Lung microvascular endothelial cell (primary cell): Measurements from ENCODE around the gene YEATS2. TPM values are rescaled to one million over a fixed set of nuclear protein-coding genes. Genes with fewer than 3 reads are reported as not detected.
"Not testable (repeated sequence)": the region's sequence is repeated elsewhere in the genome, so short reads cannot be mapped to it uniquely, and the experiment has no call there.

Experiments
- DNase-seq, 2 donors: peaks; one replicate each; pipeline versions ENCODE4 v3.0.0 to v3.0.0-alpha.2; 2010; ENCODE audit warnings: low read depth in 2 of 2
- total RNA-seq: library from RNA; depleted of rRNA; stranded (reverse); fragments of >200 nt; gene quantifications from 2 replicates; pipeline ENCODE4 v1.2.1, GENCODE V29; 2014

YEATS2 gene
- total RNA-seq, 1 donor from 2014 or later = 32.1 TPM

DNA sequence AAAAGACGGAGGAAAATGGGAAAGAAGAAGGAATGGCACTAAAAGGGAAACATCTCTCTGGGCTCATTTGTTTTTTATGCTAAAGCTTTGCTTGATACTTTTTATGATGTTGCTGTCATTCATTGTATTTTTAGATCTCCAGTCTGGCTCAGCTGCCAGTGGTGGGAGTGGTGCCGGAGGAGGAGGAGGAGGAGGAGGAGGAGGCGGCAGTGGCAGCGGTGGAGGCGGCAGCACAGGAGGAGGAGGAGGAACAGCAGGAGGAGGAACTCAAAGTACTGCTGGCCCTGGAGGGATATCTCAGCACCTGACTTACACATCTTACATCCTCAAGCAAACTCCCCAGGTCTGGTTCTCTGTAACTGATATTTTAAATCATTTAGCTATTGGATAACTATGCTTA is 78.2 kb downstream of the YEATS2 start:
- no peak for DNase-seq

DNA sequence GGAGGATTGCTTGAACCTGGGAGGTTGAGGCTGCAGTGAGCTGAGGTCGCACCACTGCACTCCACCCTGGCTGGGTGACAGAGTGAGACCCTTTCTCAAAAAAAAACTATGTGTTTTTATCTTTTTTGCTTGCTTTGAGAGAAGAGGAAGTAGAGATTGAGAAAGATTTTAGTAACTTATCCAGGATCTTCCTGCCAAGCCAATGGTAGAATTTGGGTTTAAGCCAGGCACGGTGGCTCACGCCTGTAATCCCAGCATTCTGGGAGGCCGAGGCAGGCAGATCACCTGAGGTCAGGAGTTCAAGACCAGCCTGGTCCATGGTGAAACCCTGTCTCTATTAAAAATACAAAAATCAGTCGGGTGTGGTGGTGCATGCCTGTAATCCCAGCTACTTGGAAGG is 78.9 kb downstream of the YEATS2 start:
- not testable (repeated sequence) for DNase-seq

DNA sequence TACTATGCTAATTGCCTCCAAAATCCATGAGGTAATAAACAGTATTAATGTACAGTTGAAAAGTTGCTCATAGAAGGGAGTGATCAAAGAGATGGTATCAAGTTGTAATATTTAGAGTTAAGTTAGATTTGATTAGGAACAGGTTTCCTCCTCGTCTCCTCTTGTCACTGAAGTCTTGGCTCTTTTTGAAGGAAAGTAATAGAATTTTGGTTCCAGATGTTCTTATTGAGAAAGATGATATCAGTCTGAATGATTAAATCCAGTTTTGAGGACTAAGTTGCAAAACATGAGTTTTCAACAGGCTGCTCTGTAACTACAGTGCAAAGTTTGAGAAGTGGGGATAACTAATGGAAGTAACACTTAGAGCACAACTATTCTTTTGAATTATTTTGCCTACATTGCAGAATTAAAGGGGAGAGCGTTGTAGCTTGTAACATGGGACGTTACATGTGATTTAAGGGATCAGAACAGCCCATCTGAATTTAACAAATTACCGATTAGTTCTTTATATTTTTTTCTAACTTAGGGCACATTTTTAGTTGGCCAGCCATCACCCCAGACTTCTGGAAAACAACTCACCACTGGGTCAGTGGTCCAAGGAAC is 79.5 kb downstream of the YEATS2 start:
- DNase-seq = no peak

DNA sequence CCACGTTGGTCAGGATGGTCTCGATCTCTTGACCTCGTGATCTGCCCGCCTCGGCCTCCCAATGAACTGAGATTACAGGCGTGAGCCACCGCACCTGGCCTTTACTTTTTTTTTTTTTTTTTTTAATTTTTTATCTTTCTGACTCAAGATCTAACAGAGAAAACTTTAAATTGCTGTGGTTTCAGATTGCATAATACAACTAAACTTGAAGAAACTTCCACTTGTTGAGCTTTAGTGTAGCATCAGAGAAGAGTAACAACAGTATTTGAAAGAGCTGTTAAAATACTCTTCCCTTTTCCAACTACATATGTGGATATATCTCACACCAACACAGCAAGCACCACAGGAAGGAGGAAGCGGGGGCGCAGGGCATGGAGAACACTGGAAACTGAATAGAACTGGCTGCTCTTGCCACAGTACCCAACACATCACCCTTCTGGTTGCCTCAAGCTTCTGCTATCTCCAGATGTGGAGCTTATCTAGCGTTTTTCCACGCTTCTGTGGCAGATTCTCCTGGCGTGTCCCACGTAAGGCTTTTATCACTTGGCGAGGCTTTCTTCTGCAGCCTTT is 82.4 kb downstream of the YEATS2 start:
- DNase-seq = no peak

DNA sequence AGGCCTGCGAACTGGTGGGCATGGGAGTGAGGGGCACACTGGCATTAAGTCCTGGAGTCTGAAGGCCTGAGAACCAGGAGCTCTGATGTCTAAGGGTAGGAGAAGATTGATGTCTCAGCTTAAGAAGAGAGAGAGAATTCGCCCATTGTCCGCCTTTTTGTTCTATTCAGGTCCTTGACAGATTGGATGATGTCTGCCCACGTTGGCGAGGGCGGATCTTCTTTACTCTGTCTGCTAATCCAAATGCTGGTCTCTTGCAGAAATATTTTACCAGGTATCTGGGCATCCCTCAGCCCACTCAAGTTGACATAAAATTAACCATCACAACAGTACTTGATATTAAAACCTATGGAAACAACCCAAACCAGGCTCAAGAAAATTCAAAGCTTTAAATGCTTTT is 83.6 kb downstream of the YEATS2 start:
- no peak for DNase-seq

DNA sequence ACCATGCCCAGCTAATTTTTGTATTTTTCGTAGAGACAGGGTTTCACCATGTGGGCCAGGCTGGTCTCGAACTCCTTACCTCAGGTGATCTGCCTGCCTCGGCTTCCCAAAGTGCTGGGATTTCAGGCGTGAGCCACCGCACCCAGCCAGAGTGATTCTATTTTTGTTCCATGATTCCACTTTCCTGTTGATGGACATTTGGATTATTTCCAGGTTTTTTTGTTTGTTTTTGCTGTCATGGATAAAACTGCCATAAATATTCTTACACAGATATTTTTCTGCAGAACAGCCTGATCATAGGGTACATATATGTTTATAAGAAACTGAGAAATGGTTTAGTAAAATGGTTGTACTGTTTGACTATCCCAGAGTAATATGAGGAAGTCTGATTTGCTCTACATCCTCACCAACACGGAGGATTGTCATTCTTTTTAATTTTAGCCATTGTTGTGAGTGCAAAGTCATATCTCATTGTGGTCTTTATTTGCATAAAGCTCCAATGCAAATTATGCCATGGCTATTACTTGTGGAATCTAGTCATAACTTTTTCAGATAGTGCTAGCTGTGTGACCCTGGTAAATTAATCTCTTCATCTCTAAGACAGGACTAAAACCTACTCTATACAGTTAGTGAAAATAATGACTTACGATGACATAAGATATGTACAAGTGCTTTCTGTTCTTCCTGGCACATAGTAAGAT is 85.1 kb downstream of the YEATS2 start:
- peak; percentile 65 to 86 for DNase-seq

DNA sequence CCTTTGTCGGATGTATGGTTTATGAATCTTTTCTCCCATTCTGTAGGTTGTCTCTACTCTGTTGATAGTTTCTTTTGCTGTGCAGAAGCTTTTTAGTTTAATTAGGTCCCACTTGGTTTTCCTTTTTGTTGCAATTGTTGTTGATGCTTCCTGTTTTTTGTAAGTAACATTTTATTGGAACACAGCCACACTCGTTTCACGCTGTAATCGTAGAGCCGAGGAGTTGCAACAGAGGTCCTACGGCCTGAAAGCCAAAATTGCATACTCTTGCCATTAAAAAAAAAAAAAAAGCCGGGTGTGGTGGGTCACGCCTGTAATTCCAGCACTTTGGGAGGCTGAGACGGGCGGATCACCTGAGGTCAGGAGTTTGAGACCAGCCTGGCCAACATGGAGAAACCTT is 86.9 kb downstream of the YEATS2 start:
- DNase-seq = not testable (repeated sequence)

DNA sequence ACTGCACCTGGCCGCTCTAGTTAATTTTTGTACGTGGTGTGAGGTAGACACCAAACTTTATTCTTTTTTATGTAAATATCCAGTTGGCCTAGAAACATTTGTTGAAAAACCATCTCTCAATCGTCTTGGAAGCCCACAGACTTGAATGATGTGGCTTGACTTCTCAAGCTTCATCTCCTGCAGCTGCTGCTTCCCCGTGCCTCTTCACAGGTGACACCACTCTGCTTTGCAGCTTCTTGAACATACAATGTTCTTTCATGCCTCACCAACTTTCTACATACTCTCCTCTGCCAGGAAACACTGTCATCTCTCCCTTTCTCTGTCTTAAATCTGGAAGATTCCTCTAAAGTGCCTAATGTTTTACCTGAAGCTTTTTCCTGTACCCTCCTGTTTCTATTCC is 92.2 kb downstream of the YEATS2 start:
- DNase-seq = no peak

DNA sequence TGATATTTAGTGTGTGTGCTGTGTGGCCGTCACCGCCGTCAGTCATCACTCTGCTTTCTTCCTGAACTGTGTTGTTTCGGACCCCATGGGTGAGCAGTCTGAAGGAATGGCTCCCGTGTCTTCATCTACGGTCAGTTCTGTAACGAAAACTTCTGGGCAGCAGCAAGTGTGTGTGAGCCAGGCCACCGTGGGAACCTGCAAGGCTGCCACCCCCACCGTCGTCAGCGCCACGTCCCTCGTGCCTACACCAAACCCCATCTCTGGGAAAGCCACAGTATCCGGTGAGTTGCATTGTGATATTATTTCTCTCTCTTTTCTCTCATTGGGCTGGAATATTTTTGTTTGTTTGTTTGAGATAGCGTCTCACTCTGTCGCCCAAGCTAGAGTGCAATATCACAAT is 93.1 kb downstream of the YEATS2 start:
- DNase-seq = no peak

DNA sequence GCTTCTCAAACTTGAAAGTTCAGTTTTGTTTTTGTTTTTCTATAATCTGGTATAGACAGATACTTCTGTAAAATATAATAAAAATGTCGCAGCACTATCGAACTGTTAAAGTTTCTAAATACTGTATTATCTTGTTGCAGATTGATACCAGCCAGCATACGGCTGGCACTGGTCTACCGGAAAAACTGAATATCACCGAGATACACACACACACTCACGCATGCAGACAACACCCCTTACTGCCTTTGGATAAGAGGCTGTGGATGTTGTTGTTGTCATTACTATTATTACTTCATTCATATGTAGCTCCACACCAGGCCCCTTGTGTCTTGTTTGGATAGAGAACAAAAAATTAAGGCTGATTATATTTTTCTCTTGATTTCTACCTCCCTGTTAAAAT is 95.4 kb downstream of the YEATS2 start:
- no peak for DNase-seq

DNA sequence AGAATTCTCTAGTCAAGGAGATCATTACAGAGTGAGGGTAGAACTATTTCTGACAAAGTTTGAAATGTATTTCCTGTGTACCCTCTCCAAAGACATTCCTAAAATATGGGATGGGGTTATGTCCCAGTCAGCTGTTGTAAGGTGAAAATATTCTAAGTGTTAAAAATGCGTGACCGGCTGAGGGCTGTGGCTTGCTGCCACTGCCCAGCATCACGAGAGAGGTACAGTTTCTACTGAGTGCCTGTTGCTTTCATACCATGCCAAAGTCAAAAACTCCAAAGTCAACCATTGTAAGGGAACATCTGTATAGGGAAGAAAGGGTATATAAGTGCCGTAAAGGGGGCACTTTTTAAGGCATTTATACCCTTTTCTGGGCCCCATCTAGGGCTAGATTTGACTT is 96.9 kb downstream of the YEATS2 start:
- DNase-seq = no peak

DNA sequence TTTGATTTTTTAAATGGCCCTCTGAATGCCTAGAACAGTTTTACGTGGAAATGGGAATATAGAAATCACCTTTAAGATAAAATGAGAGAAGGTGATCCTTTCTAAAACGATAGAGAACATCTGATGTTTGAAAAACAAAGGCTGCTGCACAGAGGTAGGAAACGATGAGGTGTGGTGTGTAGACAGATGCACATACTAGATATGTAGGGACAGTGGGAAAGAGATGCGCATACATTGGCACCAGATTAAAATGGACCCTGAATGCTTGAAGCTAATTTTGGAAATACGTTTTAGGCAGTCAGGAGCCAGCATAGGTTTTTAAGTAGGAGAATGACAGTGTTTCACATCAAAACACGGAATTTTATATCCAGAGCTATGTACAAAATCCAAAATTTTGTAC is 98.8 kb downstream of the YEATS2 start:
- DNase-seq = no peak

DNA sequence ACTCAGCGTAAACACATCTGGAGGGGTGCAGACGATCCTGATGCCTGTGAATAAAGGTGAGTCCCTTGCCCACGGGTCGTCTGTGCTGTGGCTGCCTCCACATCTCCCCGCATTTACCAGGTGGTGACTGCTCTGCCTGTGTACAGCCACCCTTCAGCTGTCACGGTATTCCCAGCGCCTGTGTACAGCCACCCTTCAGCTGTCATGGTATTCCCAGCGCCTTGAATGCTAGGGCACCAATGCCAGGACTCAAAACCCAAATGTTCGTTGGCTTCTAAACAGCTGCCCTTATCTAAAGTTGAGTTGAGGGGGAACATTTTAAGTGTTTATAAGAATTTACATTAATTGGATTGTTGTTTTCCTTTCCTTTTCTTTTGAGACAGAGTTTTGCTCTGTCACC is 100.4 kb downstream of the YEATS2 start:
- DNase-seq = no peak

DNA sequence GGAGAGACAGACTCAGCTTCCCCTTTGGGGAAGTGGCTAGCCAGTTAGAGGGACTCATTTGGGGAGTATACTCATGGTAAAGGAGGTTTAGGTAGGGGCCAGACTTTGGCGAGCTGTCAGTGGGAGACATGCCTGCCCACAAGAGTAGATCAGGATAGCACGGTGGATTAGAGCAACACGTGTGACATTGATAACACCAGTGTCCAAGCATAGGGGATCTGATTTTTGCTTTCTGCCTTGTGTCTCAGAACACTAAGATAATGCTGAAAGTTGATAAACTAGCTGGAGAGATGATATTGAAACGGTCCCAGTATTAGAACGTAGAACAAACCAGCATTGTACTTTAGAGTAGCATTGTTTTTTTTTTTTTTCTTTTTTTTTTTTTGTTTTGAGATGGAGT is 101.9 kb downstream of the YEATS2 start:
- no peak for DNase-seq

DNA sequence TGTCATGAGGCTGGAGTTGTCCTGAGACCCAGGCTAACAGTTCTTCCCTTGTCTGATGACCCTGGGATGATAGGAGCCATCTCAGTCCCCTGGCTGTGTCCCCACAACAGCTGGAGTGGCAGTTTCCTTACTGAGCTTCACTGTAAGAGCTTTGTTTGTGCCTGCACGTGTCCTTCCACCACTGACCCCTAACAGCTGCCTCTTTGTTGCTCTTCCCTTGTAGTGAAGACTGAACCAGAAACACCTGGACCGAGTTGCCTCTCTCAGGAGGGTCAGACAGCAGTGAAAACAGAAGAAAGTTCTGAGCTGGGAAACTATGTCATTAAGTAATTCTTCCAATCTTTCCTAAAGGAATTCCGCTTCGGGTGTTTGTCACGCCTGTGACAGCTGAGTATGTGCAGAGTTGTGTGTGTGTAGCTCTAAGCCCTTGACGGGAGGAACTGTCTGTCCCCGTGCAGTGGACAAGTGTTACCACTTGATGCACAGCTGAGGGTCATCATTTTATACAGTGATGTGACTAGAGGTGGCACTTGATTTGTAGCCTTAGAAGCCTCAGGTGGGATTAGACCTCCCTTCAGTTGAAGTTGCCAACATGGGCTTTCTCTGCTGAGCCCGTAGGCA is 102.8 kb downstream of the YEATS2 start:
- DNase-seq = no peak

DNA sequence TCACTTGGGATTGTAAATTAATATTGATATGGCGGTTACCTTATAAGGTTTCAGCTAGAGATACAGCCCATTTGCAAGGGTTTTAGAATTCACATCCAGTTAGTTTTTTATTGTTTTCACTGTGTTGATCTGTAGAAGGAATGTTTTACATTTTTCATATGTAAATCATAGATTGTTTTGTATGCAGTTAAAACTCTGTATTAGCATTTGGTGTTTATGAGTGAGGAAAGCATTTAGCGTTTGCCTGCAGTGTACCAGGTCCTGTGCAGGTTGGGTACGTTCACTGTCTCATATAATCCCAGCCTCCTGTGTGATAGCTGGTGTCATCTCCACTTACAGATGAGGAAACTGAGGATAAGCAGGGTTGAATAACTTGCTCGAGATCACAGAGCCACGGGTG is 104.0 kb downstream of the YEATS2 start:
- DNase-seq = no peak

DNA sequence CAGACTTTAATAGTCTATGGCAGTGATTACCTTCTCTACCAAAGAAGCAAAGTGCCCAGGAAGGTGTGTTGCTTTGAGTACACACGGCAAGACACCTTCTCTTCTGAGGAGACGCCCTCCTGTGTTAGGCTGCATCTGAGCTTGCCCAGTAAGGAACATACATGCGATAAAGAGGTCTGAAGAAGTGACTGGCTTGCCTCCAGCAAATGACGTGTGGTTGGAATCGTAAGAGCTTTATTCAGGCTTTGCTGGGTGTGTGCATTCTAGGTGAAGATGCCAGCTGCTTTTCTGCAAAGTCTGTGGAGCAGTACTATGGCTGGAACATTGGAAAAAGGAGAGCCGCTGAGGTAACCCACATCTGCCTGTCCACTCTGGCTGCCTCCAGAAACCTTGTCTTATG is 105.4 kb downstream of the YEATS2 start:
- DNase-seq = no peak

DNA sequence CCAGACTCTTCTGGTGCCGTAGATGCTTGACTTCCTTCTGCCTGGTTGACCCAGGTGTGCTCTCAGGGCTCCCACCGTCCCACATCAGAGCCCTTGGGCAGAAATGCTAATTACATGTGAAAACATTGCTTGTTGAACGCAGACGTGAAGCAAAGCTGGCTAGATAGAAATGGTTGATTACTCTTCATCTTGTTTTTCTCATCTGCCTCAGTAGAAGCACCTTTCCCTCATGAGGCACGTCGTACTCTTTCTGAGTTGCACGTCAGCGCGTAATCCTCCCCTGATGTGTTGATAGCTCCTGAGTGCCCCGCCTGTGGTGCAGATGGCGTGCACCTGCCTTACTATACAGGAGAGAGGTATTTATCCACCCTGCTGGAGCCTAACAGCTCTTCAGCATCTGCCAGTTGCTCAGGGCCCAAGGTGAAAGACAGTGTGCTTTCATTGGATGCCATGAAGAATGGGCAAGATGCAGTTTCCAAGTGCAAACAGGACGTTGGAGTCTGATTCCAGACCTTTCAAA is 109.7 kb downstream of the YEATS2 start:
- DNase-seq = no peak

DNA sequence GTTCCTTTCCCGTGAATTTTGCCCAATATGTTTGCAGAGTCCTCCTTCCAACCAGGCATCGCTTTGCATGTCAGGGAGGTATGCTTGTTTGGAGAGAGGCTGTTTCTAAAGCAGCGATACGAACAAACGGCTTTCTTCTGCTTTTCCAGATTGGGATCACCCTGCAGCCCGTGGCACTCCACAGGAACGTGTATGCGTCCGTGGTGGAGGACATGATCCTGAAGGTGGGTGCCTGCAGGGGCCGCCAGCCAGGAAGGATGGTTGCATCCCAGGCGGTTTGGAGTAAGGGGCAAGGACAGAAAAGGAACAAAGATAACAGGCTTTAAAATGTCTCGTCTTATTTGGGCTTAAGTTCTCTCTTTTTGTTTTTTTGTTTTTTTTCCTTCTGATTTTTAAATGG is 110.3 kb downstream of the YEATS2 start:
- no peak for DNase-seq

DNA sequence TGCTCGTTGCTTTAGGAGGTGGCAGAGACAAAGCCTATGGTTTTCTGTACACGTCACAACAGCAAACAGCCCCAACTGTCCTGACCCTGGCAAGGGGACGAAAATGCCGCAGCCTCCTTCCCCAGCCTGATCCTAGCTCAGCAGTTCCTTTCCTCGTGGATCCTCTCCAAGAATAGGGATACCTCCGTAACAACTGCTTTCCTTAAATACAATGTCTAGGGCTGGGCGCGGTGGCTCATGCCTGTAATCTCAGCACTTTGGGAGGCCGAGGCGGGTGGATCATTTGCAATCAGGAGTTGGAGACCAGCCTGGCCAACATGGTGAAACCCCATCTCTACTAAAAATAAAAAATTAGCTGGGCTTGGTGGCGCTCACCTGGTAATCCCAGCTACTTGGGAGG is 110.8 kb downstream of the YEATS2 start:
- DNase-seq = no peak

DNA sequence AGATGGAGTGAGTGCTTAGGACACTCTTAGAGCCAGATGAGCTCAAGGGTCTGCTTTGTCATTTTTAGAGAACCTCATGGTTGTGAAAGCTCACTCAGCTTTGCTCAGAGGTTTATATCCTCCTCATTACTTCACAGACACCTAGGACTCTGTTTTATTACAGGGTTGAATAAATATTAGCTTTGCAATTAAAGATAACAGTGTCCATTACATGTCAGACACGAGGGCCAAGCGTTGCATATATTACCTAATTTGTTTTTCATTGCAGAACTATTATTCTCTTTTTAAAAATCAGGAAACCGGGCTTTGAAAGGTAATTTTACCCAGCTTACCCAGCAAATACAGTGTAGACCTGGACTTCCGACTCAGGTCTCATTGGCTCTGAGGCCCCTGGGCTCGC is 111.7 kb downstream of the YEATS2 start:
- DNase-seq = no peak
